Fibroblast of lung (primary cell): Measurements from ENCODE around the gene CRYL1. TPM values are rescaled to one million over a fixed set of nuclear protein-coding genes. Genes with fewer than 3 reads are reported as not detected.

Experiments used
- DNase-seq, 2 donors: peaks; one replicate each; pipeline versions ENCODE4 v3.0.0 to v3.0.0-alpha.2; 2010; ENCODE audit warnings: low read depth in 2 of 2
- H2AFZ ChIP-seq: 2 replicates; pipeline ENCODE4 v1.5.1; 2012; ENCODE audit warnings: low read length, control low read depth, inconsistent platforms
- H3K27ac ChIP-seq: 2 replicates; pipeline ENCODE4 v1.5.1; 2011; ENCODE audit warnings: low read length, control low read depth; ENCODE audit not compliant: insufficient read depth
- H3K27me3 ChIP-seq: 2 replicates; pipeline ENCODE4 v1.5.1; 2011; ENCODE audit warnings: mild to moderate bottlenecking, low read length; ENCODE audit not compliant: control insufficient read depth, insufficient read depth
- H3K36me3 ChIP-seq: 2 replicates; pipeline ENCODE4 v1.5.1; 2011; ENCODE audit warnings: low read length; ENCODE audit not compliant: control insufficient read depth, insufficient read depth
- H3K4me1 ChIP-seq: 2 replicates; pipeline ENCODE4 v1.5.1; 2011; ENCODE audit warnings: low read length; ENCODE audit not compliant: control insufficient read depth, insufficient read depth; ENCODE audit errors: extremely low read depth
- H3K4me2 ChIP-seq: 2 replicates; pipeline ENCODE4 v1.5.1; 2011; ENCODE audit warnings: low read length, control low read depth; ENCODE audit not compliant: insufficient read depth; ENCODE audit errors: extremely low read depth
- H3K4me3 ChIP-seq, 4 experiments: fragments of 200-600 bp in 1 of 4; sonication (generic) in 1 of 4; replicated peaks in 1 of 4; 2 replicates each; pipeline ENCODE4 v1.5.1; 2011 to 2016; ENCODE audit warnings: low read length in 4 of 4, low read depth in 3 of 4, mild to moderate bottlenecking in 3 of 4, control low read depth in 2 of 4, inconsistent platforms in 1 of 4, mixed read lengths in 1 of 4; ENCODE audit not compliant: insufficient read depth in 1 of 4; ENCODE audit errors: control extremely low read depth in 1 of 4
- H3K79me2 ChIP-seq: 2 replicates; pipeline ENCODE4 v1.5.1; 2012; ENCODE audit warnings: mild to moderate bottlenecking, low read length, inconsistent platforms; ENCODE audit not compliant: control insufficient read depth, insufficient read depth
- H3K9ac ChIP-seq: 2 replicates; pipeline ENCODE4 v1.5.1; 2011; ENCODE audit warnings: mild to moderate bottlenecking, low read length, control low read depth; ENCODE audit not compliant: insufficient read depth
- H3K9me3 ChIP-seq: 2 replicates; pipeline ENCODE4 v1.5.1; 2012; ENCODE audit warnings: low read depth, low read length; ENCODE audit not compliant: control insufficient read depth, insufficient read depth
- H4K20me1 ChIP-seq: 2 replicates; pipeline ENCODE4 v1.5.1; 2011; ENCODE audit warnings: low read length; ENCODE audit not compliant: control insufficient read depth, insufficient read depth; ENCODE audit errors: extremely low read depth
- EZH2 ChIP-seq: IDR thresholded peaks from 2 replicates; pipeline ENCODE4 v1.5.1; 2012; ENCODE audit warnings: low read length, control low read depth, mild to moderate bottlenecking; ENCODE audit errors: missing control alignments
- polyA plus RNA-seq, 2 donors: library from polyadenylated mRNA; depleted of rRNA in 1 of 2; stranded (reverse) in 1 of 2; unstranded in 1 of 2; fragments of >200 nt; gene quantifications; 2 replicates each; pipeline ENCODE4 v1.2.1, GENCODE V29; 2011 to 2012; ENCODE audit warnings: missing spikeins in 1 of 2
- total RNA-seq: library from RNA; depleted of rRNA; stranded (reverse); fragments of >200 nt; gene quantifications from 2 replicates; pipeline ENCODE4 v1.2.1, GENCODE V29; 2014
- TF ChIP-seq, protein P1 (sequence below), 2 donors: IDR thresholded peaks in 1 of 2; conservative IDR thresholded peaks in 1 of 2; 1 replicate in 1 of 2; 2 replicates in 1 of 2; pipeline ENCODE4 v1.5.1; 2011 to 2012; ENCODE audit warnings: low read length in 2 of 2, control low read depth in 1 of 2, inconsistent platforms in 1 of 2, low read depth in 1 of 2, mild to moderate bottlenecking in 1 of 2

The CRYL1 gene
- total and polyA plus RNA-seq, 2 donors (not counting 1 experiment from before 2014, with no cell fraction given) = 18.3 to 20.1 TPM

DNA sequence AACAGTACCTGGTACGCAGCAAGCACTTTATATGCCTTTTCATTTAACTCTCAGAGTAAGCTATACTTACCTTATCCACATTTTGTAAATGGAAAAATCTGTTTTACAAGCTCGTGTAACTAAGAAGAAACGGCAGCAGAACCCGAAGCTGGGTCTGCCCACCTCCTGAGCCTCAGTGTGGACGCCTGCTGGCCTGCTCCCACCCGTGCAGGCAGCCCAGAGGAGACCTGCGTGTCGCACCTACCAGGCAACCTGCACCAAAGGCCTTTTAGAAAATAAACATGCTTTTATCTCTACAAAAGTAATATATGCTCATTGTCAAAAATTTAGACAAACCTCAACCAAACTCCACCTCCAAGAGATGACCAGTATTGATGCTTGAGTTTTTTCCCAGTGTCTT, 62.7 kb downstream of the CRYL1 start:
- no peaks in the 10 kb centered on the region for H3K4me1 ChIP-seq
- DNase-seq = no peak
- no peak overlapping the region for H3K27ac ChIP-seq
- H3K9ac ChIP-seq = no peak overlapping the region
- no peak overlapping the region for H3K4me3 ChIP-seq
- TF ChIP-seq, protein P1, sequence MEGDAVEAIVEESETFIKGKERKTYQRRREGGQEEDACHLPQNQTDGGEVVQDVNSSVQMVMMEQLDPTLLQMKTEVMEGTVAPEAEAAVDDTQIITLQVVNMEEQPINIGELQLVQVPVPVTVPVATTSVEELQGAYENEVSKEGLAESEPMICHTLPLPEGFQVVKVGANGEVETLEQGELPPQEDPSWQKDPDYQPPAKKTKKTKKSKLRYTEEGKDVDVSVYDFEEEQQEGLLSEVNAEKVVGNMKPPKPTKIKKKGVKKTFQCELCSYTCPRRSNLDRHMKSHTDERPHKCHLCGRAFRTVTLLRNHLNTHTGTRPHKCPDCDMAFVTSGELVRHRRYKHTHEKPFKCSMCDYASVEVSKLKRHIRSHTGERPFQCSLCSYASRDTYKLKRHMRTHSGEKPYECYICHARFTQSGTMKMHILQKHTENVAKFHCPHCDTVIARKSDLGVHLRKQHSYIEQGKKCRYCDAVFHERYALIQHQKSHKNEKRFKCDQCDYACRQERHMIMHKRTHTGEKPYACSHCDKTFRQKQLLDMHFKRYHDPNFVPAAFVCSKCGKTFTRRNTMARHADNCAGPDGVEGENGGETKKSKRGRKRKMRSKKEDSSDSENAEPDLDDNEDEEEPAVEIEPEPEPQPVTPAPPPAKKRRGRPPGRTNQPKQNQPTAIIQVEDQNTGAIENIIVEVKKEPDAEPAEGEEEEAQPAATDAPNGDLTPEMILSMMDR (conservative IDR thresholded peaks at IDR 0.05 in 1 of 2, IDR thresholded peaks at IDR 0.05 in 1 of 2; ENCODE audit: low read depth in 1 of 2, low read length in 2 of 2) = no peak
- no peak for TF ChIP-seq EZH2
- H2AFZ ChIP-seq = no peak overlapping the region
- H3K27me3 ChIP-seq = no peaks in the 10 kb centered on the region
- H4K20me1 ChIP-seq = no peaks in the 10 kb centered on the region
- no peak overlapping the region for H3K4me2 ChIP-seq
- no peaks in the 10 kb centered on the region for H3K9me3 ChIP-seq
- H3K36me3 ChIP-seq = no peaks in the 10 kb centered on the region
- no peaks in the 10 kb centered on the region for H3K79me2 ChIP-seq

DNA sequence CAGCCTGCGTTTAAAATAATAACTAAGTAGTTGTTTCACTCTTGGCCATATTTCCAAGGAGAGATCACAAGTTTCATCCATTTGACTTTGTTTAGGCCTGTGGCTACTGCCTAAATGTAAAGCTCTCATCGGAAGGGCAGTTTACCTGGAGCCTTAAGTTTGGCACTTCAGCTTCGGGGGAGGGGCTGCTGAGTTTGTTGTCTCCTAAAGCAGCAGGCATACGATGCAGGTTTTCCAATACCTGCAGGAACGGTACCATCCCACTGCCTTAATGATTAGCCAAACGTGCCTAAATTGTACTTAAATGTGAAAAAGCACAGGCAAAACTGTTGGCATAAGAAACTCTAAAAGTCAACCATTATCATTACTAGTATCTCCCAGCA, 63.1 kb downstream of the CRYL1 start:
- no peak overlapping the region for H2AFZ ChIP-seq
- H3K9me3 ChIP-seq = no peaks in the 10 kb centered on the region
- H3K36me3 ChIP-seq = no peaks in the 10 kb centered on the region
- DNase-seq = no peak
- H3K27me3 ChIP-seq = no peaks in the 10 kb centered on the region
- no peak overlapping the region for H3K27ac ChIP-seq
- H4K20me1 ChIP-seq = no peaks in the 10 kb centered on the region
- H3K4me1 ChIP-seq = no peaks in the 10 kb centered on the region
- H3K79me2 ChIP-seq = no peaks in the 10 kb centered on the region
- H3K9ac ChIP-seq = no peak overlapping the region
- no peak overlapping the region for H3K4me2 ChIP-seq
- H3K4me3 ChIP-seq = no peak overlapping the region
- TF ChIP-seq, protein P1 (conservative IDR thresholded peaks at IDR 0.05 in 1 of 2, IDR thresholded peaks at IDR 0.05 in 1 of 2; ENCODE audit: low read depth in 1 of 2, low read length in 2 of 2) = no peak
- TF ChIP-seq EZH2 = no peak

DNA sequence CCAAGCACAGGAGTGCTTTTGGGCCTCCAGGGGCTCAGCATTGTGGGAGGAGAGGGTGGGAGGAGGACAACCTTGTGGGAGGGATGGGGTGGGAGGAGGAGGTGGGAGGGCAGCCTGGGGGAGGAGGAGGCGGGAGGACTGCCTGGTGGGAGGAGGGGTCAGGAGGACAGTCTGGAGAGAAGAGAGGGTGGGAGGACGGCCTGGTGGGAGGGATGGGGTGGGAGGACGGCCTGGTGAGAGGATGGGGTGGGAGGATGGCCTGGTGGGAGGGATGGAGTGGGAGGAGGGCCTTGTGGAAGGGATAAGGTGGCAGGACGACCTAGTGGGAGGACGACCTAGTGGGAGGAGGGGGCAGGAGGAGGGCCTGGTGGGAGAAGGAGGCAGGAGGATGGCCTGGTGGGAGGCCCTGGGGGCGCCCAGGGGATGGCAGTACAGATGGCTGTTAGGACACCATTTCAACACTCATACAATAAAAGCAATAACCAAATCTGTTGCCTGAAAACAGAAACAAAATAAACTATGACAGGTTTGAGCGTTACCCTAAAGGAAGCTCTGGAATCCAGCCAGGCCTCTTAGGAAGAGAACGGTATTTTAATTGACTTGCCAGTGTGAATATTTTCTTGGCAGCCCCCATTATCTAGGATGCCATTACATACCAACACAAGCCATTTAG, 63.7 kb downstream of the CRYL1 start:
- no peak overlapping the region for H3K27ac ChIP-seq
- H3K36me3 ChIP-seq = no peaks in the 10 kb centered on the region
- H3K27me3 ChIP-seq = no peaks in the 10 kb centered on the region
- no peaks in the 10 kb centered on the region for H4K20me1 ChIP-seq
- H3K4me1 ChIP-seq = no peaks in the 10 kb centered on the region
- H3K4me3 ChIP-seq = no peak overlapping the region
- DNase-seq = peak in 1 of 2 donors; percentile 38
- H3K9me3 ChIP-seq = no peaks in the 10 kb centered on the region
- no peak overlapping the region for H3K9ac ChIP-seq
- TF ChIP-seq, protein P1 (conservative IDR thresholded peaks at IDR 0.05 in 1 of 2, IDR thresholded peaks at IDR 0.05 in 1 of 2; ENCODE audit: low read depth in 1 of 2, low read length in 2 of 2) = no peak
- TF ChIP-seq EZH2 = no peak
- no peaks in the 10 kb centered on the region for H3K79me2 ChIP-seq
- no peak overlapping the region for H2AFZ ChIP-seq
- no peak overlapping the region for H3K4me2 ChIP-seq
